GM18505 (cell line): Measurements from ENCODE around the gene LTA4H.
"Not testable (repeated sequence)": the region's sequence is repeated elsewhere in the genome, so short reads cannot be mapped to it uniquely, and the experiment has no call there.

Source experiments
- ATAC-seq: cut with Tn5 transposase; IDR thresholded peaks from one replicate; pipeline ENCODE4 v1.9.1; 2021; ENCODE audit not compliant: unreplicated experiment
- POLR2A ChIP-seq: IDR thresholded peaks from 4 replicates; pipeline ENCODE4 v1.6.1; 2011; ENCODE audit warnings: borderline replicate concordance; ENCODE audit not compliant: insufficient read depth, insufficient read length; ENCODE audit errors: extremely low read depth

LTA4H gene

GRCh38 chr12:96035283-96036236, at the start of gene LTA4H:
Gene LTA4H, minus strand, starts transcription at chr12:96035587. Its CDS starts 68 bp downstream, at chr12:96035519.
- peak; percentile 91 for ATAC-seq
- peak; percentile 89 for TF ChIP-seq POLR2A

DNA sequence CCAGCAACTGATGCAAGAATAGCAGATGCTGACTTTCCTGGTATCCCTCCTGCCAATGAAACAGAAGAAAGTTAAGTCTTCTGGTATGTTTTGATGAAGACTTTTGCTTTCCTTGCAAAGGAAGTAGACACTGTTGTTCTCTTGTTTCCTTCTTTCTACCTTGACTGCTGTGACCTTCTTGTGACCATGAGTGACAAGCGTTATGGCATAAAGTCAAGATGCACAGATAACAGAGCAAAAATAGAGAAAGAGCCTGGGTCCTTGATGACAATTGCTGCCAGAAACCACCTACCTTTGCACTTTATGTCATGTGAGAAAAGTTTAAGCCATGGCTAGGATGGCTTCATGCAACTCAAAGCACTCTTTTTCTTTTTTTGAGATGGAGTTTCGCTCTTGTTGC, 49.2 kb upstream of the LTA4H start:
- TF ChIP-seq POLR2A, result no peak
- ATAC-seq, result no peak

DNA sequence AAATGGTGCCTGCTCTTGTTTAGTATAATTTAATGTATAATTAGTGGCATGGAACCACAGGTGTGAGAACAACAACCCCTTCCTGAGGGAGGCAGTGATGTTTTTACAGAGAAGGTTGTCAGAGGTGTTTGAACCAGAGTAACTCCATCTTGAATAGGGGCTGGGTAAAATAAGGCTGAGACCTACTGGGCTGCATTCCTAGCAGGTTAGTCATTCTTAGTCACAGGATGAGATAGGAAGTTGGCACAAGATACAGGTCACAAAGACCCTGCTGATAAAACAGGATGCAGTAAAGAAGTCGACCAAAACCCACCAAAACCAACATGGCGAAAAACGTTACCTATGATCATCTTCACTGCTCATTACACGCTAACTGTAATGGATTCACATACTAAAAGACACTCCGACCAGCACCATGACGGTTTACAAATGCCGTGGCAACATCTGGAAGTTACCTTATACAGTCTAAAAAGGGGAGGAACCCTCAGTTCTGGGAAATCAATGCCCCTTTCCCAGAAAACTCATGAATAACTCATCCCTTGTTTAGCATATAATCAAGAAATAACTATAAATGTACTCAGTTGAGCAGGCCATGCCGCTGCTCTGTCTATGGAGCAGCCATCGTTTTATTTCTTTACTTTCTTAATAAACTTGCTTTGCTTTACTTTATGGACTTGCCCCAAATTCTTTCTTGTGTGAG, 47.8 kb upstream of the LTA4H start:
- no peak for TF ChIP-seq POLR2A
- no peak for ATAC-seq

DNA sequence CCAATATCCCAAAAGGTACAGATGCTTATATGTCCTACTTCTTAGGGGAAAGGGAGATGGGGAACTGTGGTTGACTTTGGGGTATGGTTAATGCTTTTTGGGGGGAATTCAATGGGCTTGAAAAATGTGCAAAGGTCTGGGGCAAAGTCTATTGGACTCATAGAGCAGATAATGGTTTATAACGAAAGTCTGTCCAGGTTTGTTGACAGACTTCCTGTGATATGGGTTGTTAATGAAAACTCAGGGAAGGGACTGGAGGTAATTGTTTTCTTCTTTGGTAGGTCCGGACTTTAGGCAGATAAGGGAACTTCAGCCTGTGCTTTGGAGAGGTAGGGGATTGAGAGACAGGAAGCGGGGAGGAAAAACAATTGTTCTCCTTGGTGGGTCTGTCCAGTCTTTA, 46.2 kb upstream of the LTA4H start:
- ATAC-seq, result no peak
- TF ChIP-seq POLR2A, result no peak

DNA sequence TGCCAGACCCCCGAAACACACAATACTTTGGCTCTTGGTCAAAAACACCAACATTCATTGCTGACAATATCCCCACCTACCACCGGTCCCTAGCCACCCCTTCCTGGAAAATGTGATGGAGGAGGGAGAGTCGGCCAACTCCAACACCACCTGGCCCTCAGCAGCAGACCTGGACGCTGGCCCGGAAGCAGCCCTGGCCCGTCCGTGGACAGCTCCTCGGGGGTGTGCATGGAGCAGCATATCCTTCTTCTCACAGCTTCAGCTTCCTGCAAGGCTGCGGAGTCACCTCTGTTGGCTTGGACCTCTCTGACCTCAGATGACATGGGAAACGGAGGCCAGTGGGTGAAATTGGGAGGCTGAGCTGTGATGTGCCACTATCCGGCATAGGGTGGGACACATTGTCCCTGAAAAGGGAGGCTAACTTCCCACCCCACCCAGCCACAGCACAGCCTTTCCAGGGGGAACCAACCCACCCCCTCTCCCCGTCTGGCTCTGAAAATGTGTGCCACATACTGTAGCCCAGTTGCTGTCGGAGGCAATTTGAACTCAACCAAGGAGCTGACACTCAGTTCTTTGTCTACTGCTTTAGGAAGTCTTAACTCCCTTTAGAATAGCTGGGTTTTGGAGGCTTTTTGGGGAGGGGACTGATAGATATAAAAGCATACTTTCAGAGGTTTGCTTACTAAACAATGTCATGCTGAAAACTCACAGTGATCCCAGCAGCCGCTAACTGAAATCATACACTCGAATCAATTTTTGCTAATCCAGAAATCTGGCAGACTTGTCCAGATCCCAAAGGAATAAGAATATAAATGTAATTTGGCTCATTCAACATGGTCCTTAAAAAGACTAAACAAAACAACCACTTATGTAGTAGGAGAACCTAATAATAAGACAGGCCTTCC, 43.1 kb upstream of the LTA4H start:
- ATAC-seq, result no peak
- no peak for TF ChIP-seq POLR2A

DNA sequence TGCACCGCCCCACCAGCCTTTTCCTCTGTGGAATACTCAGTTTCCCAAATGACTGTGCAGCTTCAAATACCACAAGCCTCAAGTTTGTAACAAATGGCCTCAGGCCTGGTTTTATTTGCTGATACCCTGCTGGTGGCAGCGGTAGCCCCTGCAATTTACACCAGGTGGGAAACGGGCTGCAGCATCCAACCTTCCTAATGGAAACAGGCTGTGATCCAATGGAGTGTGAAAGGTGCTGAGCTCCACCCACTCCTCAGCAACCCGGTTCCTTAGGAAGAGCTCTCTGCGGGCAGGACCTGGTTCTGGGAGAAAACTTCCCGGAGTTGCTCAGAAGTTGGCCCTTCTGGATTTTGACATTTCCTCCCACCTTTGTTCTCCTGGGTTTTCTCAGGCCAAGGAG, 41.7 kb upstream of the LTA4H start:
- ATAC-seq, result no peak
- no peak for TF ChIP-seq POLR2A

DNA sequence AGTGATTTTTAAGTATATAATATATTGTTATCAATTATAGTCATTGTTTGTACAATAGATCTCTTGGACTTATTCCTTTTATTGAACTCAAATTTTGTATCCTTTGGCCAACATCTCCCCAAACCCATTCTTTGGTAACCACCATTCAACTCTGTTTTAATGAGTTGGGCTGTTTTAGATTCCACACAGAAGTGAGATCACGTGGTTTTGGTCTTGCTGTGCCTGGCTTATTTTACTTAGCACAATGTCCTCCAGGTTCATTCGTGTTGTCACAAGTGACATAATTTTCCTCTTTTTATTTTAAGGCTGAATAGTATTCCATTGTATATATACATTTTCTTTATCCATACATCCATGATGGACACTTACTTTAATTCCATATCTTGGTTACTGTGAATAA, 40.2 kb upstream of the LTA4H start:
- ATAC-seq, result no peak
- no peak for TF ChIP-seq POLR2A

DNA sequence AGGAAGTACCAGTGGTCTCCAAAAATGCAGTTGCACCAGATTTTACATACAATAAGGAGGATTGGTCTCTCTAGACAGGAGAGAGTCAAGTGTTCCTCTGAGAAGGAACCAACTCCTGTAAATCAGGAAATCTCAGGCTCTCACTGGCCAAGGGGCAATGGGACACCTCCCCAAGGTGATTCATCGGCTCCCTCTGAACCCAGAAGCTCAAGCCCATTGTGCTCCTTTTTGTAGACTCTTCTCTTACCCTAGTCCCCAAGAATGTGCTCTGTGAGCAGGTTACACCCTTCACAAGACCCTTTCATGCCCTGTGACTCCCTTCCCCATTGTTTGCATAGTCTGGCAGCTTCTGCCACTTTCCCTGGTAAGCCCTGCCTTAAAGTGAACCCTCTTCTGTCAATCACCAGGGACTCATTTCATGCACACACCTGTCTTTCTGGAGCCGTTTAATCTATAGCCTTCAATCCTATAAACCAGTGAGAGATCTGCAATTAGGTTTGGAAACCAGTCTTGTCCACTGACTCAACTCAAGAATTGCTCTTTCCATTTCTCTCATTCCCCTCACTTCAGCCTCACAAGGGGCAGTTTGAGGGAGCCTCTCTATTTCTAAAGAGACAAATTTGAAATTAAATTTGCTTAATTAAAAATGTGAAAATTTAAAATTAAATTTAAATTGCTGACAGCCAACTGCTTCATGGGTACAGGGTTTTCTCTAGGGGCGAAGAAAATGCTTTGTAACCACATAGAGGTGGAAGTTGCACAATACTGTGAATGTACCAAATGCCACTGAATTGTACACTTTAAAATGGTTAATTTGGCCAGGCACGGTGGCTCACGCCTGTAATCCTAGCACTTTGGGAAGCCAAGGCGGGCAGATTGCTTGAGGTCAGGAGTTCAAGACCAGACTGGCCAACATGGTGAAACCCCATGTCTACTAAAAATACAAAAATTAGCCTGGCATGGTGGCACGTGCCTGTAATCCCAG, 38.3 kb upstream of the LTA4H start:
- TF ChIP-seq POLR2A, result no peak
- ATAC-seq, result no peak

- no peak for TF ChIP-seq POLR2A
- peak; percentile 64 for ATAC-seq
These were observed 35.4 kb upstream of the LTA4H start for GRCh38 chr12:96070670-96071279.

- ATAC-seq, result no peak
- TF ChIP-seq POLR2A, result no peak
These were observed 34.3 kb upstream of the LTA4H start for GRCh38 chr12:96069511-96070231.

GRCh38 chr12:96068636-96069035, 33.2 kb upstream of the LTA4H start:
- no peak for ATAC-seq
- TF ChIP-seq POLR2A, result no peak

GRCh38 chr12:96068111-96068510, 32.7 kb upstream of the LTA4H start:
- TF ChIP-seq POLR2A, result no peak
- ATAC-seq, result no peak

- ATAC-seq, result not testable (repeated sequence)
These were observed 30.4 kb upstream of the LTA4H start for GRCh38 chr12:96065776-96066175.
